Erythroblast (primary cell): ENCODE data around the gene DEPDC5.

ENCODE experiments used
- GATA1 ChIP-seq: IDR thresholded peaks from 2 replicates; pipeline ENCODE4 v1.6.1; 2011; ENCODE audit warnings: low read depth, mild to moderate bottlenecking, control low read depth, low read length, moderate library complexity
- POLR2A ChIP-seq: IDR thresholded peaks from 2 replicates; pipeline ENCODE4 v1.6.1; 2011; ENCODE audit warnings: mild to moderate bottlenecking, low read length

DNA sequence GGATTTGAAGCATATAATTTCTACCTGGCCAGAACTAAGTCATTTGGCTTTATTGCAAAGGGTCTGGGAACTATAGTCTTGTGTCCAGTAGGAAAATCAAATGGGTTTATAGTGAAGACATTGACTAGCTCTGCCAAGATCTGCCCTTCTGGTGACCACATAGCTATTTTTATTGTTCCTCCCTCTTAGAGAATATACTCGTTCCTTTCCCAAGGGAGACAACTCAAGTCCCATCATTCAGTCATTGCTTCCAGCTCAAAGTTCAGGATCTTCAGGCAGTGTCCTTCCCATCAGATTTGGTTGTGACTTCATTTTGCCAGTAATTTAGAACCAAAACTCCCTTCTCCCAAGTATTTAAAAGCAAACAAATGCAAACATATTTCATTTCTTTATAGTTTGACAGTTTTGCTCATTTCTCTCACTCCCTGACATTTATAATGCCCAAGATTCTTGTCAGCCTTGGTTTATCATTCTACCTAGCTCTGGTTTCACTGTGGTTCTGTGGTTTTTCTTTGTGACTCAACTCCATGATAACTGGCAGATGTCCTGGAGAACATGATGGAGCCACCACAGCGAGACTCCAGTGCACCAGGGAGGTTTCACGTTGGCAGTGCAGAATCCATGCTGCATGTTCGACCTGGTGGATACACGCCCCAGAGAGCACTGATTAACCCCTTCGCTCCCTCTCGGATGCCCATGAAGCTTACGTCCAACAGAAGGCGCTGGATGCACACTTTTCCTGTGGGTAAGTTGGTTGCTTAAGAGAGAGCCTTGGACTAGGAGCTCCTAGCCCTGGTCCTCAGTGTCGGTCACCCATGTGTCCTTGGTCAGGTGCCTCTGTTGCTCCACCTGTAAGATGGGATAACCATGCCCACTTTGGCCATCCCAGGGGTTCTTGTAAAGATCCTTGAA lies 64.9 kb downstream of the DEPDC5 start:
- TF ChIP-seq POLR2A (no peak), GATA1 (no peak)
